GM19395 (cell line): ENCODE results near the gene FXYD7.
"Not testable (repeated sequence)": the region's sequence is repeated elsewhere in the genome, so short reads cannot be mapped to it uniquely, and the experiment has no call there.

ENCODE experiments used
- ATAC-seq: cut with Tn5 transposase; IDR thresholded peaks from one replicate; pipeline ENCODE4 v1.9.1; 2021; ENCODE audit warnings: mild to moderate bottlenecking, moderate library complexity; ENCODE audit not compliant: unreplicated experiment

Gene FXYD7

DNA sequence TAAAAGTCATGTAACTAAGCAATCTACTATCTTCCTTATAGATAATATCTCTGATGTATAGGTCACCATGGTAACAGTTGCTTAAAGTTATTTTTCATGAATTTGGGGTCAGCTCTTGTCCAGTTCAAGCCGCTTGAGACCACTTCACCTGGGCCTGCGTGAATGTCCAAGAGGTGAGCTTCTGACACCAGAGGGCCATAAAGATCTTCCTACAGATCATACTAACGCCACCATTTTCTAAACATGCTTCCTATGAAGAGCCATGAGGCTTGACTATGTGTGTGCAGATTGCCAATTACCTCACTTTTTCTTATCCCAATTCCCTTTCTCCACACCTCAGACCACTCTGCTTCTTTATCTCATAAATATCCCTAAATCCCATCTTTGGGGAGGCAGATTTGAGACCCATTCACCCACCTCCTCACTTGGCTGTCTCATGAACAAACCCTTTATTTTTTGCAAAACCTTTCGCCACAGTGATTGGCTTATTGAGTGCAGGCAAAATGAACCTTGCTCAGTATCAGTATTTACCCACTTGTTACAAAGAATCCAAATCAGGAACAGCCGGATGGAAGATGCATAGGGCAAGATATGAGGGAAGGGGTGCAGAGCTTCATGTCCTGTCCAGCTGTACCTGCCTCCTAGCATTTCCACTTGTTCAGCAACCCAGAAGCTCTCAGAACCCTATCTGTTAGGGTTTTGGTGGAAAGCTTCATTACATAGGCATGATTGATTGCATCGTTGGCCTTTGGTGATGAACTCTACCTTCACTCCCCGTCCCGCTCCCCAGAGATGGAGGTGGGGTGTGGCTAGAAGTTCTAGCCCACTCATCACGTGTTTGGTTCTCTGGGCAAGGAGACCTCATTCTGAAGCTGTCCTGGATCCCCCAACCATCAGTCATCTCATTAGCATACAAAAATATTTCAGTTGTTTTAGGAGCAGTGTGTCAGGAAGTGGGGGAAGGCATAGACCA is 51.2 kb downstream of the FXYD7 start:
- ATAC-seq: no peak

DNA sequence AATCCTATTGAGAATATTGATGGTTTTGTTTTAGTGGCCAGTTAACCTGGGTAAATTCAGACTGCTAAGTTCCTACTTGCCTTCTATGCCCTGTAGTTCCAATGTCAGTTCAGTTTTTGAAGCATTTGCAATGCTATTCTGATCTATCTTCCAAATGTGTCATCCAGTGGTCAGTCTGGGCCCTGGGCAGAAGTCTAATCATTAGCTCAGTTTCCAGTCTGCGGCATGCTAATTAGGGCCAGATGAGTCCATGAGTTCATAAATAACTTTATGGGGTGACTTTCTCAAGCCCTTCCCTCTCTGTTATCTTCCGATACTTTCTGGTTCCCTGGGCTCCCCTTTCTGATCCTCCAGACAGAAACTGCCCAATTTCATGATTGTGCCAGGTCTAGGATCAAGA is 52.8 kb downstream of the FXYD7 start:
- ATAC-seq: no peak

DNA sequence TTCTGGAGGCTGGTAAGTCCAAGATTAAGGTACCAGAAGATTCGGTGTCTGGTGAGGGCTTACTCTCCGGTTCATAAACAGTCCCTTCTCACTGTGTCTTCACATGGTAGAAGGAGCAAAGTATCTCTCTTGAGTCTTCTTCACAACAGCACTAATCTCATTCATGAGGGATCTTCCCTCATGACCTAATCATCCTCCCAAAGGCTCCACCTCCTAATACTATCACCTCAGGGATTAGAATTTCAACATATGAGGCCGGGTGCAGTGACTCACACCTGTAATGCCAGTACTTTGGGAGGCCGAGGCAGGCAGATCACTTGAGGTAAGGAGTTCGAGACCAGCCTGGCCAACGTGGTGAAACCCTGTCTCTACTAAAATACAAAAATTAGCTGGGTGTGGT is 53.8 kb downstream of the FXYD7 start:
- ATAC-seq: not testable (repeated sequence)

DNA sequence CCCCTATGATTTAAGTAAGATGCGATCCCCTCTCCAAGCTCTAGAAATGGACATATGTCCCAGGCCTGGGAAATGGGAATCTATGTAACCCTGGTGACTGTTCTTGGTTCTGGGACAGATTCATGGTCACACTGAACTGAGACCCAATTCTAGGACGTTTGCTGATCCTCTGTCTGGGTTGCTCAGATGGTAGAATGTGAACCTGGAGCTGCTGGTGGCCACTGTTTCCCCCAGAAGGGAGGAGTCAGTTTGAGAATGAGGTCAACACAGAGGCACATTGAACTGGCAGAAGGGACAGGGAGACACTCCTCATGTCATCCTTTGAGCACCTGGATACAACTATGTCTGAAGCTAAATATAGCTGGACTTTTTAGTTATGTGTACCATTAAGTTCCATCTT is 56.4 kb downstream of the FXYD7 start:
- ATAC-seq: no peak

DNA sequence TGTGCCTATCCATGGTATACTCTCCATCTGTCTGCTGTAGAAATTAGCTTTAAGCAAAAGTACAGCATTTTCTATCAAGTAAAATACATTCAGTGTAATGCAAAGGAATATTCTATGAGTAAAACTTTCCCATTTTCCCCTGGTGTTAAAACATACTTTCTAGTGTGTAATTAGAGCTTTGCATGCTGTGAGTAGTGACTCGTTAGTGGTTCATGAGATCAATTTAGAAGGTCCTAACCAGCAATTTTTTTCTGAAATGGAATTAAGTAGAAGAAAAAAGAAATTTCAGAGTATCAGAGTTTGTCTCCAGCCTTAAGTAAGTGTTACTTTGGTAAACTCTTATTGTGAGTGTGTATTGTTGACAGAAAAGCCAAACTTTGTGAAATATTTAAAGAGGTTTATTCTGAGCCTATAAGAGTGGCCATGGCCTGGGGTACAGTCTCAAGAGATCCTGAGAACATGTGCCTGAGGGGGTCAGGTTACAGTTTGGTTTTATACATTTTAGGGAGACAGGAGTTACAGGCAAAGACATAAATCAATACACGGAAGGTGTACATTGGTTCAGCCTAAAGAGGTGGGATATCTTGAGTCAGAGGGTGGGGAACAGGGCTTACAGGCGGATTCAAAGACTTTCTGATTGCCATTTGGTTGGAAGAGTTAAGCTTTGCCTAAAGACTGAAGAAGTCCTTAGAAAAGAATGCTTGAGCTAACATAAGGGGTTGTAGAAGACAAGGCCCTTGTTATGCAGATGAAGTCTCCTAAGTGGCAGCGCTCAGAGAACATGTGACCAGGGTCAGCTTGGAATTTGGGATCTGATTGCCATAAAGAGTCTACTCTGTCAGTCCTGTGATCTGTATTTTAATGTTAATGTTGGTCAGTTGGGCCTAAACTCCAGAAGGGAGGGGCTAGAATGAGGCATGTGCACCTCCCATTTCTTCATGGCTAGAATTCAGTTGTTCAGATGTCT is 60.0 kb downstream of the FXYD7 start:
- ATAC-seq: no peak
